Colonic mucosa (tissue), 4 donors: ENCODE results near the gene GRID1. TPM values are rescaled to one million over a fixed set of nuclear protein-coding genes. Genes with fewer than 3 reads are reported as not detected.

Source experiments
- DNase-seq: peaks from one replicate; pipeline ENCODE4 v3.0.0-alpha.2; 2020
- H3K27ac ChIP-seq: fragments of 200-600 bp; one replicate; pipeline ENCODE4 v1.8.0; 2021
- H3K27me3 ChIP-seq: fragments of 200-600 bp; one replicate; pipeline ENCODE4 v1.8.0; 2021
- H3K36me3 ChIP-seq: fragments of 200-600 bp; one replicate; pipeline ENCODE4 v1.8.0; 2021
- H3K4me1 ChIP-seq: fragments of 200-600 bp; one replicate; pipeline ENCODE4 v1.8.0; 2021; ENCODE audit warnings: mild to moderate bottlenecking
- H3K4me3 ChIP-seq: fragments of 200-600 bp; one replicate; pipeline ENCODE4 v1.8.0; 2021
- H3K9ac ChIP-seq, 2 donors: one replicate each; pipeline ENCODE4 v1.7.0; 2013; ENCODE audit warnings: control low read depth in 2 of 2, low read depth in 2 of 2, low read length in 2 of 2
- H3K9me3 ChIP-seq: fragments of 200-600 bp; one replicate; pipeline ENCODE4 v1.8.0; 2021
- intact Hi-C: fragments of 100-400 bp; cut with DNase I; formaldehyde crosslinking; loops from one replicate; pipeline ENCODE4 v1.14.1; 2022
- total RNA-seq, 2 donors: library from RNA; stranded (reverse); fragmentation: NEBNext Ultra II Directional in 1 of 2; extraction: Animal tissue kit (Norgen Biotek cat#: 25700) in 1 of 2; gene quantifications; one replicate each; pipeline ENCODE4 v1.2.1, GENCODE V29; 2021
- TF ChIP-seq, protein P1 (sequence below): fragments of 200-600 bp; IDR thresholded peaks from one replicate; pipeline ENCODE4 v1.8.0; 2022; ENCODE audit warnings: antibody characterized with exemption, mild to moderate bottlenecking
- donor health status: healthy.
- donor health status: DM: no; HTN: no; CAD: no.
- donor health status: DM: no; HTN: no; CAD: no.

The GRID1 gene
- total RNA-seq, 2 donors from 2014 or later: 0.30 to 0.37 TPM

DNA sequence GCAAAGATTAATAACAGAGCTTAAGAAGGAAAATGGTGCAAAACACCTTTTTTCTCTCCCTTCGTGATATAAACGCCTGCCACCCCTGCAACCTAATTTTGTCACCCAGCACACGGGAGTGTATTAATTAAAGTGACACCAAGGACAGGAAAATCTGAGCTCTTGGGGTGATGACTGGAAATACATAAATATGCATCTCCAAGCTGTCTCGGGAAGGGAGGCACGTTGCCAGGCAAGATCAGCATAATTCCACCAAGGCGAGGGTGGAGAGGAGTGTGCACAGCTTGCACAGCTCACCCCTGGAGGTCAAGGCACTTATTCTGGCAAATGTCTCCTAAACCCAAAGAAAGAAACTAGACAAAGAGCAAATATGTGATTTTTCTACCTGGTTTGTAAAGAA lies 700.9 kb downstream of the GRID1 start:
- DNase-seq: no peak
- TF ChIP-seq, protein P1, sequence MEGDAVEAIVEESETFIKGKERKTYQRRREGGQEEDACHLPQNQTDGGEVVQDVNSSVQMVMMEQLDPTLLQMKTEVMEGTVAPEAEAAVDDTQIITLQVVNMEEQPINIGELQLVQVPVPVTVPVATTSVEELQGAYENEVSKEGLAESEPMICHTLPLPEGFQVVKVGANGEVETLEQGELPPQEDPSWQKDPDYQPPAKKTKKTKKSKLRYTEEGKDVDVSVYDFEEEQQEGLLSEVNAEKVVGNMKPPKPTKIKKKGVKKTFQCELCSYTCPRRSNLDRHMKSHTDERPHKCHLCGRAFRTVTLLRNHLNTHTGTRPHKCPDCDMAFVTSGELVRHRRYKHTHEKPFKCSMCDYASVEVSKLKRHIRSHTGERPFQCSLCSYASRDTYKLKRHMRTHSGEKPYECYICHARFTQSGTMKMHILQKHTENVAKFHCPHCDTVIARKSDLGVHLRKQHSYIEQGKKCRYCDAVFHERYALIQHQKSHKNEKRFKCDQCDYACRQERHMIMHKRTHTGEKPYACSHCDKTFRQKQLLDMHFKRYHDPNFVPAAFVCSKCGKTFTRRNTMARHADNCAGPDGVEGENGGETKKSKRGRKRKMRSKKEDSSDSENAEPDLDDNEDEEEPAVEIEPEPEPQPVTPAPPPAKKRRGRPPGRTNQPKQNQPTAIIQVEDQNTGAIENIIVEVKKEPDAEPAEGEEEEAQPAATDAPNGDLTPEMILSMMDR: no peak
- intact Hi-C loops: no loop called here
- no peaks in the 10 kb centered on the region for H3K27me3 ChIP-seq
- H3K9ac ChIP-seq: no peak overlapping the region
- no peak overlapping the region for H3K27ac ChIP-seq
- no peaks in the 10 kb centered on the region for H3K36me3 ChIP-seq
- no peak overlapping the region for H3K4me3 ChIP-seq
- no peaks in the 10 kb centered on the region for H3K4me1 ChIP-seq
- no peaks in the 10 kb centered on the region for H3K9me3 ChIP-seq

DNA sequence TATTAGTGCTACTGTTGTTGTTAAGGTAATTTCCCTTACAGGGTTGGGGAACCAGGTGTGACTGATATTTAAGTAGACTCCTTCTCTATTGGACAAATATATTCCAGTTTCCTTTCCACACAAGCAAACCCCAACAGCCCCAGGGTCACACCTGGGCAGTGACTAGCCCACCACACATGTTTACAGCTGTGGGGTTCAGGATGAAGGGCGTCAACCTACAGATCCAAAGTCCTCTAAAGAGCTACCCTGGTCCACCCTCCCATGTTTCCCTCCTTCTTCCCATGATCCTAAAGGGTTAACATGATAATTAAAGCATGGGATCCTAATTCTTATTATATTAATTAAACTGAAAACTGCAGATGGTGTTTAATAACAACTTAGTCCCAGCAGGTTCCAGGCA lies 701.5 kb downstream of the GRID1 start:
- H3K36me3 ChIP-seq: no peaks in the 10 kb centered on the region
- no peaks in the 10 kb centered on the region for H3K4me1 ChIP-seq
- H3K9me3 ChIP-seq: no peaks in the 10 kb centered on the region
- no peak overlapping the region for H3K9ac ChIP-seq
- intact Hi-C loops: no loop called here
- H3K4me3 ChIP-seq: no peak overlapping the region
- TF ChIP-seq, protein P1: no peak
- no peak for DNase-seq
- H3K27me3 ChIP-seq: no peaks in the 10 kb centered on the region
- no peak overlapping the region for H3K27ac ChIP-seq

DNA sequence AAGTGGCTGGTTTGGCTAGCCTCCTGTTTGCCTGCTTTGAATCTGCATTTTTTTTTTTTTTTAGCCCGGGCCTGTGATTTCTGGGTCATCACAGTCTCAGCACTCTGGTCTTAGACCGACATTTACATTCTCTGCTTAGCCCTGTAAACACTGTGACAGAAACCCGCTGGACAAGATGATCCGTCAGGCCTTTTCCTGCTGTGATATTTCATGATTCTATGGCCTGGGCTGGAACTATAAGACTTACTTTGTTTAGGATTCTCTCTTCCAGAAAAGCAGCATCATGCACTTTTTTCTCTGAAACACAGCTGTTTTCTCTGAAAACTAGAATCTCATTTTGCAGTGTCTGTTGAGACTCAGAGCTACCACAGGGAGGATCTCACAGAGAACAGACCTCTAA lies 705.5 kb downstream of the GRID1 start:
- Histone ChIP-seq H3K27ac (no peak overlapping the region), H3K4me1 (no peaks in the 10 kb centered on the region), H3K9ac (no peak overlapping the region), H3K27me3 (no peaks in the 10 kb centered on the region), H3K36me3 (no peaks in the 10 kb centered on the region), H3K4me3 (no peak overlapping the region), H3K9me3 (no peaks in the 10 kb centered on the region)
- TF ChIP-seq, protein P1: no peak
- intact Hi-C loops: no loop called here
- no peak for DNase-seq

DNA sequence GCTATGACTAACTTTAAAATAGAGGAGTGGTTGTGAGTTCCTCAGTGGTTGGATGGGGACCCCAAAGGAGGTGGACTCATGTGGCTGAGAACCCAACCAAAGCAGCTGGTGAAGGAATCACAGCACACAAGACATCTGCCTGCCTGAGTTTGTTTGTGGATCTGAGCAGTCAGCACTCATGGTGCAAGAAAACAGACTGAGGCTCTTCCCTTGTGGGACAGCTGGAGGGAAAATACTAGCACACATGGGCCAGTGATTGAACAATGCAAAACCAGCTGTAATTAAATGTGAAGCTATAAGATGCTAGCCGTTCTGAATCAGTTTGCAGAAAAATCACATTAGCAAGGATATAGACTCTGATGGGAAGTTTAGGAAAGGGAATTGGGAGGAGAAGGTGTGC lies 707.3 kb downstream of the GRID1 start:
- Histone ChIP-seq H3K36me3 (no peaks in the 10 kb centered on the region), H3K27me3 (no peaks in the 10 kb centered on the region), H3K4me1 (no peaks in the 10 kb centered on the region), H3K4me3 (no peak overlapping the region), H3K9me3 (no peaks in the 10 kb centered on the region), H3K9ac (no peak overlapping the region), H3K27ac (no peak overlapping the region)
- intact Hi-C loops: no loop called here
- no peak for DNase-seq
- TF ChIP-seq, protein P1: no peak

DNA sequence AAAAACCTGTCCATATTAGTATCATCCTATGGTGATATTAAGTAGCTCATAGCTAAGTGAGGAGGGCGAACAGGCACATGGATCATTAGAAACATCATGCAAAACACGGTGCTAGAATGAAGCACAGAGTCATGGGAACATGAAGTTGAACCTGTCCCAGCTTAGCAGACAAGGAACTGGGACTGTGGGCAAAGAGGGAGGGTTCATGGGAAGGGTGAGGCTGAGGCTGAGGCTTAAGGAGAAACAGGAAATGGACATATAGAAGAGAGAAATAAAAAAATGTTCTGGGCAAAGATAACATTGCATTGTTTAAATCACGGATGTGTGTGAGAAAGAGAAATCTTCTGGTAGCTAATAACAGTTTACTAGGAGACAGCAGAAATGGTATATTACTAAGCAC lies 708.1 kb downstream of the GRID1 start:
- Histone ChIP-seq H3K4me3 (no peak overlapping the region), H3K4me1 (no peaks in the 10 kb centered on the region), H3K36me3 (no peaks in the 10 kb centered on the region), H3K27ac (no peak overlapping the region), H3K9me3 (no peaks in the 10 kb centered on the region), H3K27me3 (no peaks in the 10 kb centered on the region), H3K9ac (no peak overlapping the region)
- TF ChIP-seq, protein P1: no peak
- intact Hi-C loops: no loop called here
- DNase-seq: no peak
